Fibroblast of lung (primary cell): Measurements from ENCODE around the gene EEFSEC. TPM values are rescaled to one million over a fixed set of nuclear protein-coding genes. Genes with fewer than 3 reads are reported as not detected.

Experiments
- DNase-seq, 2 donors: peaks; one replicate each; pipeline versions ENCODE4 v3.0.0 to v3.0.0-alpha.2; 2010; ENCODE audit warnings: low read depth in 2 of 2
- H2AFZ ChIP-seq: 2 replicates; pipeline ENCODE4 v1.5.1; 2012; ENCODE audit warnings: low read length, control low read depth, inconsistent platforms
- H3K27ac ChIP-seq: 2 replicates; pipeline ENCODE4 v1.5.1; 2011; ENCODE audit warnings: low read length, control low read depth; ENCODE audit not compliant: insufficient read depth
- H3K27me3 ChIP-seq: 2 replicates; pipeline ENCODE4 v1.5.1; 2011; ENCODE audit warnings: mild to moderate bottlenecking, low read length; ENCODE audit not compliant: control insufficient read depth, insufficient read depth
- H3K36me3 ChIP-seq: 2 replicates; pipeline ENCODE4 v1.5.1; 2011; ENCODE audit warnings: low read length; ENCODE audit not compliant: control insufficient read depth, insufficient read depth
- H3K4me1 ChIP-seq: 2 replicates; pipeline ENCODE4 v1.5.1; 2011; ENCODE audit warnings: low read length; ENCODE audit not compliant: control insufficient read depth, insufficient read depth; ENCODE audit errors: extremely low read depth
- H3K4me2 ChIP-seq: 2 replicates; pipeline ENCODE4 v1.5.1; 2011; ENCODE audit warnings: low read length, control low read depth; ENCODE audit not compliant: insufficient read depth; ENCODE audit errors: extremely low read depth
- H3K4me3 ChIP-seq, 4 experiments: fragments of 200-600 bp in 1 of 4; sonication (generic) in 1 of 4; replicated peaks in 1 of 4; 2 replicates each; pipeline ENCODE4 v1.5.1; 2011 to 2016; ENCODE audit warnings: low read length in 4 of 4, low read depth in 3 of 4, mild to moderate bottlenecking in 3 of 4, control low read depth in 2 of 4, inconsistent platforms in 1 of 4, mixed read lengths in 1 of 4; ENCODE audit not compliant: insufficient read depth in 1 of 4; ENCODE audit errors: control extremely low read depth in 1 of 4
- H3K79me2 ChIP-seq: 2 replicates; pipeline ENCODE4 v1.5.1; 2012; ENCODE audit warnings: mild to moderate bottlenecking, low read length, inconsistent platforms; ENCODE audit not compliant: control insufficient read depth, insufficient read depth
- H3K9ac ChIP-seq: 2 replicates; pipeline ENCODE4 v1.5.1; 2011; ENCODE audit warnings: mild to moderate bottlenecking, low read length, control low read depth; ENCODE audit not compliant: insufficient read depth
- H3K9me3 ChIP-seq: 2 replicates; pipeline ENCODE4 v1.5.1; 2012; ENCODE audit warnings: low read depth, low read length; ENCODE audit not compliant: control insufficient read depth, insufficient read depth
- H4K20me1 ChIP-seq: 2 replicates; pipeline ENCODE4 v1.5.1; 2011; ENCODE audit warnings: low read length; ENCODE audit not compliant: control insufficient read depth, insufficient read depth; ENCODE audit errors: extremely low read depth
- CTCF ChIP-seq, 2 donors: IDR thresholded peaks in 1 of 2; conservative IDR thresholded peaks in 1 of 2; 1 replicate in 1 of 2; 2 replicates in 1 of 2; pipeline ENCODE4 v1.5.1; 2011 to 2012; ENCODE audit warnings: low read length in 2 of 2, control low read depth in 1 of 2, inconsistent platforms in 1 of 2, low read depth in 1 of 2, mild to moderate bottlenecking in 1 of 2
- EZH2 ChIP-seq: IDR thresholded peaks from 2 replicates; pipeline ENCODE4 v1.5.1; 2012; ENCODE audit warnings: low read length, control low read depth, mild to moderate bottlenecking; ENCODE audit errors: missing control alignments
- polyA plus RNA-seq, 2 donors: library from polyadenylated mRNA; depleted of rRNA in 1 of 2; stranded (reverse) in 1 of 2; unstranded in 1 of 2; fragments of >200 nt; gene quantifications; 2 replicates each; pipeline ENCODE4 v1.2.1, GENCODE V29; 2011 to 2012; ENCODE audit warnings: missing spikeins in 1 of 2
- total RNA-seq: library from RNA; depleted of rRNA; stranded (reverse); fragments of >200 nt; gene quantifications from 2 replicates; pipeline ENCODE4 v1.2.1, GENCODE V29; 2014

The EEFSEC gene
- total and polyA plus RNA-seq, 2 donors (not counting 1 experiment from before 2014, with no cell fraction given): 2.6 to 5.0 TPM

DNA sequence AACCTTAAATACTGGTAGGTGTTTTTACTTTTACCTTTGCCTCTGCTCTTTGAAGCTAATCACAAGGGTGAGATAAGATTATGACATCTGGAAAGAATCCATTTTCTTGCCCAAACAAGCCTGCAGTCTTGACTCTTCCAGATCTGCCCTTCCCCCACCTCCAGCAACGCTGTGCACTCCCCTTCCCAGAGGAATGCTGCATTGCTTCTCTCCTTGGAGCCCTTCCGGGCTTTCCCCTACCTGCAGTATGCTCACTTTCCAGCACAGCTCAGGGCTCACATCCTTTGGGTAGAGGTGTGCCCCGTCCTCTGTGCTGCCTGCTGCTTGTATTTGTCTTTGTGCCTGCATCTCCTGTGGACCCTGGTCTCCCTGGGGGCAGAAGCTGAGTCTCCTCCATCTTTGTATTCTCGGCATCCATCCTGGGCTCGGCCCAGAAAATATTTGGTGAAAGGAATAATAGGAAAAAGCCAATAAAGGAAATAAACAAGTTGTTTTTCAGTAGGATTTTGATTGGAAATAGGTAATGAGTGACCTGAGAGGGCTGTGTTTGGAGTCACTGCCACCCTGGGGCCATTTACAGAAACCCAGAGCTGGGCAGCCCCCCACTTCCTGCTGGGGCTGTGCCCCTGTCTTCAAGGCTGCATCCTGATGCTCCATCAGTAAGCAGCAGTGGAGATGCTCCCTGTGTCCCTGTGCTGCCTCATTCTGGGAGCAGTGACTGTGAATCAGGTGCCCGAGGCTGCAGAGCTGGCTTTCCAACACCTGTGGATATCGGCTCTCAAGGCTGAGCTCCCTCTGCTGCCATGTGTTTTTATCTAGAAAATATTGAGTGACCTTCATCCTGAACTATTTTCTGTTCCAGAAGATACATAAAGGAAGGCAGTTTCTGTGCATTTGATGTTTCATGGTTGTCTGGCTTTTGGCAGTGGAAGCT lies 117.5 kb downstream of the EEFSEC start:
- no peak for TF ChIP-seq CTCF (conservative IDR thresholded peaks at IDR 0.05 in 1 of 2, IDR thresholded peaks at IDR 0.05 in 1 of 2; ENCODE audit: low read depth in 1 of 2, low read length in 2 of 2)
- TF ChIP-seq EZH2: no peak
- Histone ChIP-seq H3K4me2 (no peak overlapping the region), H3K27ac (no peak overlapping the region), H3K9me3 (no peaks in the 10 kb centered on the region), H3K79me2 (no peaks in the 10 kb centered on the region), H3K36me3 (no peaks in the 10 kb centered on the region), H2AFZ (no peak overlapping the region), H3K4me1 (peaks cover 5% of the 10 kb centered on the region), H4K20me1 (no peaks in the 10 kb centered on the region), H3K9ac (no peak overlapping the region), H3K27me3 (no peaks in the 10 kb centered on the region), H3K4me3 (no peak overlapping the region)
- DNase-seq: no peak

DNA sequence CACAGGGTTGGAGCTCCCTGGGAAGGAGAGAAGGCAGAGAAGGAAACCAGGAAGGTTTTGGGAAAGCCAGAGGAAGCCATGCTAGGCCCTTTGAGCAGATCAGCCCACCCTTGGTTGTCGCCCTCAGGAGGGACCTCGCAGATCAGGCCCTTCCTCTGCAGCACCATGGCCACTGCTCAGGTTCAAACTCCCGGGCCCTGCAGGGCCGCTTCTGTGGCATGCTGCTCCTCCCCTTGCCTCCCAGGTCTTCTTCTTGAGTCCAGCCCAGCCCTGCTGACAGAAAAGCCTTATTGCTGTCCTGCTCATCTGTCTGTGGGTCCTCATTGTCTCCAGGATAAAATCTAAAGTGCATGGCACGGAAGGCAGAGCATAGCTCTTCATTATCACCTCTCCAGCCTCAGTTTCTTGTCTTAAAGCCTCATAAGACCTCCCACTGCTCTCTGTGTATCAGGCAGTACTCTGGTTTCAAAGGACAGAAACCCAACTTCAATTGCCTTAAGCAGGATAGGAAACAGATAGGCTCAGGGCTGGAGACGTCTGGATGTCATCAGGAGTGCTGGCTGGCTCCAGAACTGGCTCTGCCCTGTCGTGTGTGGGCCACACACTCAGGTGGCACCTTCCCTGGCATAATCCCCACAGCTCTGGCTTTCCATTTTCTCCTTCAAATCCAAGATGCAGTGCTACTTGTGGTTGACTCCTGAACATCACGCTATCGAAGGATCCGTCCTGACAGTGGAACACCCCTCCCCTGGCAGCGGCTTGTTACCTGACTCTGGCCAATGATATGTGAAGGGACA lies 118.5 kb downstream of the EEFSEC start:
- Histone ChIP-seq H3K9ac (no peak overlapping the region), H3K4me1 (peaks cover 5% of the 10 kb centered on the region), H3K4me3 (no peak overlapping the region), H3K27me3 (no peaks in the 10 kb centered on the region), H3K9me3 (no peaks in the 10 kb centered on the region), H4K20me1 (no peaks in the 10 kb centered on the region), H3K79me2 (no peaks in the 10 kb centered on the region), H3K36me3 (no peaks in the 10 kb centered on the region), H3K27ac (no peak overlapping the region), H2AFZ (no peak overlapping the region), H3K4me2 (no peak overlapping the region)
- no peak for DNase-seq
- no peak for TF ChIP-seq EZH2
- TF ChIP-seq CTCF (conservative IDR thresholded peaks at IDR 0.05 in 1 of 2, IDR thresholded peaks at IDR 0.05 in 1 of 2; ENCODE audit: low read depth in 1 of 2, low read length in 2 of 2): no peak

DNA sequence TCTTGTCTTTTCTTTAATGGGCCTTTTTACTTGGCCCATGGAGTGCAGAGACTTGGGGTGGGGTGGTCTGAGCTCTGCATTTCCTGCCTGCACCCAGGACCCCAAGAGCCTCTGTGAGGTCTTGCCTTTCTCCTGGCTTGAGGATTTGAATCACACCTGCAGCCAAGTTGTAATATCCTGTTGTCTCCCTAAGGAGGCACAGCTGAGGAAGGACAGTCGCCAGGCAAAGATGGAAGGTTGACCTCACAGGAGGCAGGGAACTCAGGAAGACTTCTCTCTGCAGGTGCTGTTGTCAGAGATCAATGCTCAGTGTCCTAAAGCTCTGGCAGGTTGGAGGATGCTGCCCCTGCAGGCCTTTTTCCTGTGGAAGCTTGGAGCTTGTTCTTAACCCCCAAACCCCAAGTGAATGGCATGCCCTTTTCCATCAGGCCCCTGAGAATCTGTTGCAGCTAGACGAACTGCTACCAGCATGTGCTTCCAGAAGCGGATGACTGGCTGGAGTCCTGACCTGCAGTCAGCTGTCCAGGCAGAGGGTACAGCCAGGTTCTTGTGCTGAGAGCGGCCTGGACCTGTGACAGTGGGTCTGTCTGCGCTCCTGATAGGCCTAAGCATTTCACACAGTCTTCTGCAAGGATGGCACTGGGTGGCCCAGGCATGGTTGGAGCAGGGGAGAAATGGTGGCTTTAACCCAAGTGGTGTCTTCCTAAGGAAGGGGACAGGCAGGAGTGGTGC lies 120.0 kb downstream of the EEFSEC start:
- Histone ChIP-seq H3K4me2 (no peak overlapping the region), H3K27me3 (no peaks in the 10 kb centered on the region), H3K9ac (no peak overlapping the region), H4K20me1 (no peaks in the 10 kb centered on the region), H3K79me2 (no peaks in the 10 kb centered on the region), H3K4me1 (peaks cover 5% of the 10 kb centered on the region), H3K4me3 (no peak overlapping the region), H2AFZ (no peak overlapping the region), H3K9me3 (no peaks in the 10 kb centered on the region), H3K27ac (no peak overlapping the region), H3K36me3 (no peaks in the 10 kb centered on the region)
- TF ChIP-seq CTCF (conservative IDR thresholded peaks at IDR 0.05 in 1 of 2, IDR thresholded peaks at IDR 0.05 in 1 of 2; ENCODE audit: low read depth in 1 of 2, low read length in 2 of 2) (no peak), EZH2 (no peak)
- DNase-seq: no peak
